Transverse colon (tissue), 3 donors: Measurements from ENCODE around the gene TLK2.
"Not testable (repeated sequence)": the region's sequence is repeated elsewhere in the genome, so short reads cannot be mapped to it uniquely, and the experiment has no call there.

Experiments used
- POLR2A ChIP-seq: fragments of 450-650 bp; IDR thresholded peaks from one replicate; pipeline ENCODE4 v1.6.1; 2016; ENCODE audit warnings: antibody characterized with exemption, mild to moderate bottlenecking, moderate library complexity
- TF ChIP-seq, protein P1 (sequence below), 5 experiments: fragments of 200-600 bp in 3 of 5; fragments of 450-650 bp in 2 of 5; sonication (generic) in 3 of 5; IDR thresholded peaks; 1 replicate in 2 of 5; 2 replicates in 3 of 5; pipeline ENCODE4 v1.5.1; 2016 to 2017; ENCODE audit warnings: antibody characterized with exemption in 5 of 5, inconsistent platforms in 3 of 5, mild to moderate bottlenecking in 2 of 5, moderate library complexity in 1 of 5

DNA sequence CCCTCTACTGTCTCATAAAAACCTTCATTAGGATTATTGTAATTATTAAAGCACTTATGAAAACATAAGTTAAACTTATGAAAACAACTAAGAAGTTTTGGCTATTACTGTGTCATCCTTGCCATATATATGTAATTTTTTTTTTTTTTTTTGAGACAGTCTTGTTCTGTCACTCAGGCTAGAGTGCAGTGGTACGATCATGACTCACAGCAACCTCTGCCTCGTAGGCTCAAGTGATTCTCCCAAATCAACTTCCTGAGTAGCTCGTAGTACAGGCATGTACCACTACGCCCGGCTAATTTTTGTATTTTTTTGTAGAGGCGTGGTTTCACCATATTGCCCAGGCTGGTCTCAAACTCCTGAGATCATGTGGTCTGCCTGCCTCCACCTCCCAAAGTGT lies 46.7 kb downstream of the TLK2 start:
- TF ChIP-seq POLR2A = not testable (repeated sequence)
- TF ChIP-seq, protein P1, sequence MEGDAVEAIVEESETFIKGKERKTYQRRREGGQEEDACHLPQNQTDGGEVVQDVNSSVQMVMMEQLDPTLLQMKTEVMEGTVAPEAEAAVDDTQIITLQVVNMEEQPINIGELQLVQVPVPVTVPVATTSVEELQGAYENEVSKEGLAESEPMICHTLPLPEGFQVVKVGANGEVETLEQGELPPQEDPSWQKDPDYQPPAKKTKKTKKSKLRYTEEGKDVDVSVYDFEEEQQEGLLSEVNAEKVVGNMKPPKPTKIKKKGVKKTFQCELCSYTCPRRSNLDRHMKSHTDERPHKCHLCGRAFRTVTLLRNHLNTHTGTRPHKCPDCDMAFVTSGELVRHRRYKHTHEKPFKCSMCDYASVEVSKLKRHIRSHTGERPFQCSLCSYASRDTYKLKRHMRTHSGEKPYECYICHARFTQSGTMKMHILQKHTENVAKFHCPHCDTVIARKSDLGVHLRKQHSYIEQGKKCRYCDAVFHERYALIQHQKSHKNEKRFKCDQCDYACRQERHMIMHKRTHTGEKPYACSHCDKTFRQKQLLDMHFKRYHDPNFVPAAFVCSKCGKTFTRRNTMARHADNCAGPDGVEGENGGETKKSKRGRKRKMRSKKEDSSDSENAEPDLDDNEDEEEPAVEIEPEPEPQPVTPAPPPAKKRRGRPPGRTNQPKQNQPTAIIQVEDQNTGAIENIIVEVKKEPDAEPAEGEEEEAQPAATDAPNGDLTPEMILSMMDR (IDR thresholded peaks at IDR 0.05) = not testable (repeated sequence)
